Activated naive CD4-positive, alpha-beta T cell treated with anti-CD3 and anti-CD28 coated beads, Interleukin-2, amount 50 U/mL, for 72 hours (primary cell): Measurements from ENCODE around the gene RNU11. TPM values are rescaled to one million over a fixed set of nuclear protein-coding genes. Genes with fewer than 3 reads are reported as not detected.
A peak's percentile ranks its signal among the peaks of the same experiment; 100 is the strongest.
"Not testable (repeated sequence)": the region's sequence is repeated elsewhere in the genome, so short reads cannot be mapped to it uniquely, and the experiment has no call there.

Source experiments
- ATAC-seq, 2 donors: fragments of 150-1000 bp; cut with Tn5 transposase; 2 replicates each; pipeline ENCODE4 v1.10.0; 2021; ENCODE audit warnings: mild to moderate bottlenecking in 2 of 2, moderate library complexity in 2 of 2
- DNase-seq, 2 donors: peaks; one replicate each; pipeline ENCODE4 v3.0.0; 2021 to 2022; ENCODE audit warnings: low spot score in 2 of 2
- H3K27ac Mint-ChIP-seq, 2 donors: one replicate each; pipeline ENCODE4 v1.8.0; 2022; ENCODE audit warnings: mild to moderate bottlenecking in 2 of 2, mixed read lengths in 2 of 2
- H3K36me3 Mint-ChIP-seq, 2 donors: one replicate each; pipeline ENCODE4 v1.8.0; 2022; ENCODE audit warnings: mixed read lengths in 2 of 2
- H3K9me3 Mint-ChIP-seq, 2 donors: one replicate each; pipeline ENCODE4 v1.8.0; 2022; ENCODE audit warnings: mixed read lengths in 2 of 2
- total RNA-seq, 2 donors: library from RNA; stranded (reverse); gene quantifications; one replicate each; pipeline ENCODE4 v1.2.3, GENCODE V29; 2022

The RNU11 gene
- total RNA-seq, 2 donors from 2014 or later: not detected

DNA sequence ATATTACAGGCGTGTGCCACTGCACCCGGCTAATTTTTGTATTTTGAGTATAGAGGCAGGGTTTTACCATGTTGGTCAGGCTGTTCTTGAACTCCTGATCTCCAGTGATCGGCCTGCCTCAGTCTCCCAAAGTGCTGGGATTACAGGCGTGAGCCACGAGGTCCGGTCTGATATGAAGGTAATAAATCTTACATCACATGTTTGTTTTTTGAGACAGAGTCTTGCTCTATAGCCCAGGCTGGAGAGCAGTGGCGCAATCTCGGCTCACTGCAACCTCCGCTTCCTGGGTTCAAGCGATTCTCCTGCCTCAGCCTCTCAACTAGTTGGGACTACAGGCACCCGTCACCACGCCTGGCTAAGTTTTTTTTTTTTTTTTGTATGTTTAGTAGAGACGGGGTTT, 4.7 kb downstream of the RNU11 start:
- not testable (repeated sequence) for H3K9me3 Mint-ChIP-seq, ATAC-seq, H3K27ac Mint-ChIP-seq, DNase-seq, H3K36me3 Mint-ChIP-seq

DNA sequence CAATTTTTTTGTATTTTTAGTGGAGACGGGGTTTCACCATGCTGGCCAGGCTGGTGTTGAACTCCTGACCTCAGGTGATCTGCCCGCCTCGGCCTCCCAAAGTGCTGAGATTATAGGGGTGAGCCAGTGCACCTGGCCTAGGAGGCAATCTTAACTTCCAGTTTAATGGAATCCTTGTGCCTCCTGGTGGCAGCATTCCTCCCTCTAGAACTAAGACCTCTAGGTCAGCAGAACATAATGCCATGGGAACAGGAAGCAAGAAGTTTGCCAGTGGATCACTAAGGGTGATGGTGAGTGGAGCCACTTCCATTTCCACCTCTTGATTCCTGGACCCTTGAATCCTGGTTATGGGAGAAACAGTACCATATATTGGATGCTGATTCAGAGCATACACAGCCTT, 5.5 kb downstream of the RNU11 start:
- not testable (repeated sequence) for H3K36me3 Mint-ChIP-seq, DNase-seq, H3K27ac Mint-ChIP-seq, H3K9me3 Mint-ChIP-seq, ATAC-seq

GRCh38 chr1:28655448-28656311, 7.3 kb downstream of the RNU11 start:
- ATAC-seq, H3K9me3 Mint-ChIP-seq, DNase-seq, H3K36me3 Mint-ChIP-seq: not testable (repeated sequence)
- H3K27ac Mint-ChIP-seq: peak overlapping the region in 1 of 2 donors; percentile 17

DNA sequence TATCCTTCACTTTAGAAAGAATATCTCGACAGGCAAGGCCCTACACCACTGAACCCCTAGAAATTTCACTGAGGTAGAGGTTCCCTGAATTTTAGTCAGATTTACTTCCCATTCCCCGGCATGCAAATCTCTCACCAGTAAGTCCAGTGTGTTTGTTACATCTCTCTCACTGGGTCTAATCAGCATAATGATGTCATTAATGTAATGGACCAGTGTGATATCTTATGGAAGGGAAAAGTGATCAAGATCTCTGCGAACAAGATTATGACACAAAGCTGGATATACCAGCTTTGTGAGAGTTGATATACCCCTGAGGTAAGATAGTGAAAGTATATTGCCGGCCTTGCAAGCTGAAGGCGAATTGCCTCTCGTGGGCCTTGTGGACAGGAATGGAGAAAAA, 7.9 kb downstream of the RNU11 start:
- Mint-ChIP-seq H3K36me3 (no peaks in the 10 kb centered on the region), H3K27ac (no peak overlapping the region), H3K9me3 (no peaks in the 10 kb centered on the region)
- DNase-seq (no peak), ATAC-seq (no peak)

- no peaks in the 10 kb centered on the region for H3K36me3 Mint-ChIP-seq
- H3K9me3 Mint-ChIP-seq: no peaks in the 10 kb centered on the region
- peak overlapping the region; percentile 75 to 80 for H3K27ac Mint-ChIP-seq
- no peak for DNase-seq
- no peak for ATAC-seq
These were observed 15.6 kb downstream of the RNU11 start for GRCh38 chr1:28663871-28664470.

DNA sequence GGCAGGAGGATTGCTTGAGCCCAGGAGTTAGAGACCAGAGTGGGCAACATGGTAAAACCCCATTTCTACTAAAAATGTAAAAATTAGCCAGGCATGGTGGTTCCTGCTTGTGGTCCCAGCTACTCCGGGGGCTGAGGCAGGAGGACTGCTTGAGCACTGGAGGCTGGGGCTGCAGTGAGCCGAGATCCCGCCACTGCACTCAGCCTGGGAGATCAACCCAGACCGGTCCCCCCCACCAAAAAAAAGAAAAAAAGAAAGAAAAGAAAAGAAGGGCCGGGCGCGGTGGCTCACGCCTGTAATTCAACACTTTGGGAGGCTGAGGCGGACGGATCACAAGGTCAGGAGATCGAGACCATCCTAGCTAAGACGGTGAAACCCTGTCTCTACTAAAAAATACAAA, 18.4 kb downstream of the RNU11 start:
- DNase-seq (no peak), ATAC-seq (no peak)
- H3K27ac Mint-ChIP-seq: peak overlapping the region; percentile 60 to 75
- H3K9me3 Mint-ChIP-seq: no peaks in the 10 kb centered on the region
- H3K36me3 Mint-ChIP-seq: peaks cover 6 to 7% of the 10 kb centered on the region in 2 donors

DNA sequence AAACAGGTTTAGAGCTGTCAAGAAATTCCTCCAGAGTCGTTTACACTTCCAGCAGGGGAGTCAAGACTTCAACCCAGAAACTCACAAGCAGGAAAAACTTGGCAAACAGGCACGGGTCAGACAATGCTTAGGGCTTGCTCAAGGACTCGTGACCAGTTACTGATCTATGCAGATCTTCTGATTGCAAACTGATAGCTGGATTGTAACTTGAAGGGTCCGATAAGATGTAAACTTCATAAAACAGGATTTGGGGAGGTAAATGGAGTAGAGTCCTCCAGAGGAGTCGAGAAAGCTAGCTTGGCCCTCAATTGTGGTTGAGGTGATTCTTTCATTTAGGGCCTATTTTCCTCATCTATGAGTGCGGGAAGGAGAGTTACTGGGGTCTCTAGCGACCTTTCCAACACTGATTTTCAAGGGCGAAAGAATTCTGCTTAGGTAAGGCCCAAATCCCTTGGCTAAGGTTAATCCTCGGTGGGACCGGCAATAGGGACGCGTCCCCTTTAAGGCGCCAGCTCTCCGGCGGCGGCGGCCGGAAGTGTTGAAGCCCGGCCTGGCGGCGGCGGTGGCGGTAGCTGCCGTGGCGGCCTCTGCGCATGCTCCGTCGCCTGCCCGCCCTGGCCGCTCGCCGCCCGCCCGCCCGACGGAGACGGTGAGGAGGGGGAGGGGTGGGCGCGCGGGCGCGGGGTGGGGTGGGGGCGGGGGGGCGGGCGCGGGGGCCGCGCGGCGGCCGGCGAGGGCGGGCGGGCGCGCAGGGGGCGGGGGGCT, 20.0 kb downstream of the RNU11 start, which contains the start of gene GMEB1:
Gene GMEB1, plus strand, starts transcription at position 594 of the 765 bp plus-strand sequence. CDS start 14,829 bp downstream, outside the sequence.
- no peaks in the 10 kb centered on the region for H3K9me3 Mint-ChIP-seq
- H3K27ac Mint-ChIP-seq: peak within 1 kb of the TSS; percentile 97 to 99
- ATAC-seq: peak; percentile 75 to 81
- DNase-seq: peak; percentile 86 to 90
- peaks cover 6 to 7% of the 10 kb centered on the region in 2 donors for H3K36me3 Mint-ChIP-seq

DNA sequence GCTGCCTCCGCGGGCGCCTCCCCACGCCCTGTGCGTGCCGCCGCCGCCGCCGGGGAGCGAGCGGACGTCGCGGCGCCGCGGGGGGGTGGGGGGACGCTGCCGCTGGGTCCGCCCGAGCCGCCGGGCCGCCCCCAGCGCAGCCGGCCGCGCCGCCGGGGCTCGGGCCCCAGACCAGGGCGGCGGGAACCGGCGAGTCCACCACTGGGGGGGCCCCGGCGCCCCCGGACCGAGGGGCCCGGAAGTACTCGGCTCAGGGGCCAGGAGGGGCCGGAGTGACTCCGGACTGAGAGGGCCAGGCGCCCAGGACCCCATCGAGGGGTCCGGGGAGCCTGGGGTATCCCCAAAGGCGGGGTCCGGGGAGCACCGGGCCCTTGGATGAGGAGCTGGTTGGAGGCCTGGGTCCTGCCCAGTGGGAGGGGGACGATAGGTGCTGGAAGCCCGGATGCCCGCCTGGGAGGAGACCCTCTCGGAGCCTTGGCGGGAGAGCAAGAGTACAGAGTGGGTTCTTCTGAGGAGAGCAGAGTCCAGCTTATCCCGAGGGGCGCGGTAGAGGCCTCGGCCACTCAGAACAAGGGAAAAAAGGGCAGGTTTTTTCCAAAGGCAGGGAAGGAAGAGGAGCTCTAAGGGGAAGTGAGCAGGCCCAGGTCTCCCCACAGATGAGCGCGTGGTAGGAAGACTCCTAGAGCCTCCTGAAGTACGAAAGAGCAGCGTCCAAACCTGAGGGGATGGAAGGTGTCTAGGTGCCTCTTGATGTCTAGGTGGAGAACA, 20.7 kb downstream of the RNU11 start:
- peak; percentile 38 to 70 for DNase-seq
- Mint-ChIP-seq H3K9me3 (no peaks in the 10 kb centered on the region), H3K27ac (peak overlapping the region; percentile 89 to 99), H3K36me3 (peaks cover 6 to 7% of the 10 kb centered on the region in 2 donors)
- peak; percentile 74 to 81 for ATAC-seq

DNA sequence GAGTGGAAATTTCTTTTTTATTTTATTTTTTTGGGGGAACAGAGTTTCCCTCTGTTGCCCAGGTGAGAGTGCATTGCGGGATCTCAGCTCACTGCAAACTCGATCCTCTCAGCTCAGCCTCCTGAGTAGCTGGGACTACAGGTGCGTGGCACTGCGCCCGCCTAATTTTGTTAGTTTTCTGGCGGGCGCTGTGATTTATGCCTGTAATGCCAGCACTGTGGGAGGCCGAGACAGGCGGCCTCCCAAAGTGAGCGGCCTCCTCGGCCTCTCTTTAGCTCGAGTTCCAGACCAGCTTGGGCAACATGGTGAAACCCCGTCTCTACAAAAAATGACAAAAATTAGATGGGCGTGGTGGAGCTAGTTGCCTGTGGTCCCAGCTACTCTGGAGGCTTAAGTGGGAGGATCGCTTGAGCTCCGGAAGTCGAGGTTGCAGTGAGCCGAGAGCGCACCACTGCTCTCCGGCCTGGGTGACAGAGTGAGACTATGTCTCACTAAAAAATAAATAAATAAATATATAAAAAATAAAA, 22.9 kb downstream of the RNU11 start:
- Mint-ChIP-seq H3K9me3 (no peaks in the 10 kb centered on the region), H3K36me3 (peaks cover 6 to 7% of the 10 kb centered on the region in 2 donors), H3K27ac (no peak overlapping the region)
- DNase-seq (no peak), ATAC-seq (no peak)

DNA sequence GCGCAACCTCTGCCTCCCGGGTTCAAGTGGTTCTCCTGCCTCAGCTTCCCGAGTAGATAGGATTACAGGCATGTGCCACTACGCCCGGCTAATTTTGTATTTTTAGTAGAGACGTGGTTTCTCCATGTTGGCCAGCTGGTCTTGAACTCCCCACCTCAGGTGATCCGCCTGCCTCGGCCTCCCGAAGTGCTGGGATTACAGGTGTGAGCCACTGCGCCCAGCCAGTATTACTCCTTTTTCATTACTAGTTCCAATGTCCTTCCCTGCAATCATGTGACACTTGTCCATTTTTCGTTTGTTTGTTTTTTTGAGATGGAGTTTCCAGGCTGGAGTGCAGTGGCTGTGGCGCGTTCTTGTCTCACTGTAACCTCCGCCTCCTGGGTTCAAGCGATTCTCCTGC, 24.6 kb downstream of the RNU11 start:
- DNase-seq, H3K36me3 Mint-ChIP-seq, H3K9me3 Mint-ChIP-seq, ATAC-seq, H3K27ac Mint-ChIP-seq: not testable (repeated sequence)

DNA sequence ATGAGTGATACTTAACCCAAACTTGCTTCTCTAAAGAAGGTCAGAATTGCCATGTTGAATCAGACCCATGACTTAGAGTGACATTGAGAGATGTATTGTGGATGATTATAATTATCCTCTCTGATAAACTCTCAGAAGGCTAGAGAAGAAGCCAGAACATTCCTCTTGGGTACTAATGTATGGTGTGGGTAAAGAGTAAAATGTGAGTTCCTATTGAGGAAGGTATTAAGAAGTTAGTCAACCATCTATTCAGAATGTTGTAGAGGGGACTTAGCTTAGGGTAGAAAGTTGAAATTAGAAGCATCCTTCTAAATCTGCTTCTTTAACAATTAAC, 27.5 kb downstream of the RNU11 start:
- Mint-ChIP-seq H3K27ac (no peak overlapping the region), H3K9me3 (no peaks in the 10 kb centered on the region)

DNA sequence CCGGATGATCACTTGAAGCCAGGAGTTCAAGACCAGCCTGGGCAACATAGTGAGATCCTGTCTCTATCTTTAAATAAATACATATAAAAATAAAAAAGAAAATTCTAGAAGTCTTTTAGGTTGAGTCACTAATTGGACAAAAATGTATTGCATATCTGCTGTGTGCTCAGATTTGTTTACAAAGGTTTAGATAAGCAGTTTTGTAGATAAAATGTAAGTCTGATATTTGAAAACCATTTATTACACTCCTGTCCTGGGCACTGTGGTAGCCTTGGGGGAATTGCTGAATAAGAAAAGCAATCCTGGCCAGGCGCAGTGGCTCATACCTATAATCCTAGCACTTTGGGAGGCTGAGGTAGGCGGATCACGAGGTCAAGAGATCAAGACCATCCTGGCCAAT, 31.8 kb downstream of the RNU11 start:
- no peaks in the 10 kb centered on the region for H3K36me3 Mint-ChIP-seq
- no peak for DNase-seq
- no peaks in the 10 kb centered on the region for H3K9me3 Mint-ChIP-seq
- no peak for ATAC-seq
- no peak overlapping the region for H3K27ac Mint-ChIP-seq

More for the DNA sequence above, 27.5 kb downstream of the RNU11 start:
- no peaks in the 10 kb centered on the region for H3K36me3 Mint-ChIP-seq
- ATAC-seq: no peak
- DNase-seq: no peak

DNA sequence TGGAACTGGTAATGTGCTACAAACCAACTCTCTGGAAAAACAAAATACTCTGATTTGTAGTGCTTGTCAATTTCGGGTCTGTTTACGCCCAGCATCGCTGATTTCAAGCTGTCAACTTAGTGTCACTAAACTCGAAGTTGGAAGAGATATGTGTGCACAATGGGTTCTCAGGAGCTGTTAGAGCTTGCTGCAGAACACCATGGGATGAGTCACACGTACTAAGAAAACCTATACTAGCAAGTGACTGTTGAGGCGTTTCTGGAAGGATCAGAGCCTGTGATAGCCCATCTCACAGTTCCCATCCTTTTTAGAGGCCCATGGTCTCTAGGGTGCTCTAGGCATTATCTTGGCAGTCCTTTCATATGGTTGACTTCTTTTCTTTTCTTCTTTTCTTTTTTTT, 34.4 kb downstream of the RNU11 start:
- no peak for DNase-seq
- no peak overlapping the region for H3K27ac Mint-ChIP-seq
- H3K9me3 Mint-ChIP-seq: no peaks in the 10 kb centered on the region
- peak; percentile 24 to 37 for ATAC-seq
- no peaks in the 10 kb centered on the region for H3K36me3 Mint-ChIP-seq

DNA sequence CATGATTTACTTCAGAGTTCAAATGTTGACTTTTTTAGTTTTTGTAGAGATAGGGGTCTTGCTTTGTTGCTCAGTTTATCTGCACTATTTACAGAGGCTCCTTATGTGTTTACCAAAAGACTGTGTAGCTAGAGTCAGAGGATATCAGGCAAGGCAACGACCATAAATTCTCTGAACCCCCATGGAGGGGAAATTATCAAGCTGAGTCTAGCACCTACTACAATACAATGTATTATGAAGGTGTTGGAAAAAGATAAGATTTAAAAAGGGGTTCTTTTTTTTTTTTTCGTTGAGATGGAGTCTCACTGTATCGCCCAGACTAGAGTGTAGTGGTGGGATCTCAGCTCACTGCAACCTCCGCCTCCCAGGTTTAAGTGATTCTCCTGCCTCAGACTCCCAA, 36.5 kb downstream of the RNU11 start:
- H3K27ac Mint-ChIP-seq: peak overlapping the region in 1 of 2 donors; percentile 11
- DNase-seq: no peak
- H3K36me3 Mint-ChIP-seq: no peaks in the 10 kb centered on the region
- H3K9me3 Mint-ChIP-seq: no peaks in the 10 kb centered on the region
- ATAC-seq: no peak

DNA sequence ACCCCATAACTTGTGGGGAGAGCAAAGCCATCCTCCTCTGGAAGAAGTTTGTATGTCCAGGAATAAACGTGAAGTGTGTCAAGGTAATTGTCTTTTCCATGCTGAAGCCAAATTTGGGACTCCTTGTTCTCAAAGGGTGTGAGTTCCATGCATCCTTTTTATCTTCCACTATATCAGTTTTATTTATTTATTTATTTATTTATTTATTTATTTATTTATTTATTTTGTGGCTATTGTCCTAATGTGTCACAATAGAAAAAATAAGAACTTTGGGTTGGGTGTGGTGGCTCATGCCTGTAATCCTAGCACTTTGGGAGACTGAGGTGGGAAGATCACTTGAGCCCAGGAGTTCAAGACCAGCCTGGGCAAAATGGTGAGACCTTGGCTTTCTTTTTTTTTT, 43.2 kb downstream of the RNU11 start:
- H3K27ac Mint-ChIP-seq, ATAC-seq, DNase-seq, H3K36me3 Mint-ChIP-seq, H3K9me3 Mint-ChIP-seq: not testable (repeated sequence)
